ENCODE measurements around the gene SLC8A1. TPM values are rescaled to one million over a fixed set of nuclear protein-coding genes. Genes with fewer than 3 reads are reported as not detected.

SLC8A1 gene
- total and polyA plus RNA-seq, 7 experiments from 2014 or later = 0.95 to 22.8 (median 1.5) TPM; not detected in 2

DNA sequence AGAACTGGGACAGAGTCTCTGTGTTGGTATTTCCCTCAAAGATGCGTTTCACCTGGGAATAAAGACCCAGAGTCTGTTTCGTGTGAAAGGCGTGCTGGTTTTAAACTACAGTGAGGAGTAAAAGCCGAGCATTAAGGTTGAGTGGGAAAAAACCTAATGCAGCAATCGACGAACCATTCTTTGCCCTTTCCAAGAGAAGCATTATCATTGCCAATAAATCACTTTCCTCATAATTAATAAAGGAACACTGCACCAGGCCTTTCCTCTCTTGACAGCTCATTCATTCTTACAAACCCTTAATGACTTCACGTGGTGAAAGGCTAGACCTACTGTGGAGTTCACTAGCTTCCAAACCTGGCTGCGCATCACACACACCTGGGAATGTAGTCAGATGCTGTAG is 896 bp upstream of the SLC8A1 start:
- Mint-ChIP-seq H3K36me3 (peaks cover 0 to 12% (median 4%) of the 10 kb centered on the region in 5 donors), H3K4me3 (peak overlapping the region; percentile 64 to 91 (median 74)), H3K4me1 (peaks cover 6 to 25% (median 18%) of the 10 kb centered on the region in 7 donors), H3K27ac (no peak overlapping the region), H3K27me3 (peaks cover 28 to 59% (median 49%) of the 10 kb centered on the region in 5 donors), H3K9me3 (peaks cover 0 to 8% (median 0%) of the 10 kb centered on the region in 11 donors)
- ATAC-seq (no peak), DNase-seq (no peak)
- Histone ChIP-seq H3K27ac (ENCODE audit: low read depth, low read length) (no peak overlapping the region), H3K27me3 (ENCODE audit: control insufficient read depth in 2 of 2, insufficient read depth in 2 of 2, low read length in 2 of 2) (peaks cover 0 to 3% of the 10 kb centered on the region in 2 donors), H3K4me3 (ENCODE audit: low read length) (no peak overlapping the region), H3K4me1 (ENCODE audit: control insufficient read depth in 2 of 2, insufficient read depth in 2 of 2, low read length in 2 of 2) (no peaks in the 10 kb centered on the region), H3K36me3 (ENCODE audit: control insufficient read depth in 2 of 3, insufficient read depth in 3 of 3, low read length in 3 of 3) (no peaks in the 10 kb centered on the region), H3K9me3 (ENCODE audit: control insufficient read depth in 2 of 3, low read length in 3 of 3) (no peaks in the 10 kb centered on the region)
- intact Hi-C loops (cut with micrococcal nuclease) = loop anchor here in 1 of 2 donors (5.0 kb wide), 2 partner anchors 100 to 1330 kb away; no protein-coding TSS in a partner anchor
- CTCF ChIA-PET = no interaction called here
- POLR2A ChIA-PET = no interaction called here

DNA sequence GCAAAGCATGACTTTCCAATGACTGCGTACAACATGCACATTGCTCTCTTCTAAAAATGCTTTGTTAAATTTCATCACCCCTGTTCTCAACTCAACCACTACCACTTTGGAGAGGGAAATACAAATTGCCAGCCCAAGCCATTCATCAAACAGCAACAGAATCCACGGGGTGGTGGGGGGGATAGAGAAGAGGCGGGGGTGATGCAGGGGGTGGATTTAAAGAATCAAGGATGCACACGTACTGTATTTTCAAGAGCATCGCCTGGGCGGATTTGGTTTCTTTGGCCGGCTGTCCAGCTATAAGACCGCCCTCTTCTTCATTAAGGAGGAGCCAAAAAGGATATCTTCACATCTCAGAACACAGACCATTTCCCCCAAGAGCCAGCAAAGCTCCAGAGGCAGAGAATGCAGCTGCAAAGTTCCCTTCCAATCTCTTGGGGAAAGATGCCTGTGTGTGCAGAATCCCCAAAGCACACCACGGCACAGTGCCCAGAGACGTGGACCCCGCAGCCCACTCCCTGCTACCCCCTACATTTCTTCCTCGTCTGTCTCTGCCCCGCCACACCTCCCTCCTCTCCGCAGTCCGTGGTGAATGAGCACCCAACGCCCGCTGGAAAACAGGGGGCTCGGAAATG is 977 bp downstream of the SLC8A1 start:
- H3K27me3 ChIP-seq (ENCODE audit: control insufficient read depth in 2 of 2, insufficient read depth in 2 of 2, low read length in 2 of 2) = peaks cover 0 to 3% of the 10 kb centered on the region in 2 donors
- peaks cover 30 to 58% (median 46%) of the 10 kb centered on the region in 5 donors for H3K27me3 Mint-ChIP-seq
- intact Hi-C loops (cut with micrococcal nuclease) = loop anchor here in 1 of 2 donors (2.0 to 5.0 kb wide), 3 partner anchors 101 to 1331 kb away; no protein-coding TSS in a partner anchor
- ATAC-seq (peak; percentile 32), DNase-seq (no peak)
- POLR2A ChIA-PET = no interaction called here
- CTCF ChIA-PET = no interaction called here
- peaks cover 6 to 25% (median 18%) of the 10 kb centered on the region in 7 donors for H3K4me1 Mint-ChIP-seq
- no peak overlapping the region for H3K27ac ChIP-seq (ENCODE audit: low read depth, low read length)
- H3K36me3 ChIP-seq (ENCODE audit: control insufficient read depth in 2 of 3, insufficient read depth in 3 of 3, low read length in 3 of 3) = no peaks in the 10 kb centered on the region
- H3K4me3 Mint-ChIP-seq = peak overlapping the region; percentile 17 to 92 (median 72)
- H3K9me3 ChIP-seq (ENCODE audit: control insufficient read depth in 2 of 3, low read length in 3 of 3) = no peaks in the 10 kb centered on the region
- H3K9me3 Mint-ChIP-seq = peaks cover 0 to 8% (median 0%) of the 10 kb centered on the region in 11 donors
- H3K4me3 ChIP-seq (ENCODE audit: low read length) = no peak overlapping the region
- no peaks in the 10 kb centered on the region for H3K4me1 ChIP-seq (ENCODE audit: control insufficient read depth in 2 of 2, insufficient read depth in 2 of 2, low read length in 2 of 2)
- peaks cover 0 to 12% (median 4%) of the 10 kb centered on the region in 5 donors for H3K36me3 Mint-ChIP-seq
- H3K27ac Mint-ChIP-seq = no peak overlapping the region

DNA sequence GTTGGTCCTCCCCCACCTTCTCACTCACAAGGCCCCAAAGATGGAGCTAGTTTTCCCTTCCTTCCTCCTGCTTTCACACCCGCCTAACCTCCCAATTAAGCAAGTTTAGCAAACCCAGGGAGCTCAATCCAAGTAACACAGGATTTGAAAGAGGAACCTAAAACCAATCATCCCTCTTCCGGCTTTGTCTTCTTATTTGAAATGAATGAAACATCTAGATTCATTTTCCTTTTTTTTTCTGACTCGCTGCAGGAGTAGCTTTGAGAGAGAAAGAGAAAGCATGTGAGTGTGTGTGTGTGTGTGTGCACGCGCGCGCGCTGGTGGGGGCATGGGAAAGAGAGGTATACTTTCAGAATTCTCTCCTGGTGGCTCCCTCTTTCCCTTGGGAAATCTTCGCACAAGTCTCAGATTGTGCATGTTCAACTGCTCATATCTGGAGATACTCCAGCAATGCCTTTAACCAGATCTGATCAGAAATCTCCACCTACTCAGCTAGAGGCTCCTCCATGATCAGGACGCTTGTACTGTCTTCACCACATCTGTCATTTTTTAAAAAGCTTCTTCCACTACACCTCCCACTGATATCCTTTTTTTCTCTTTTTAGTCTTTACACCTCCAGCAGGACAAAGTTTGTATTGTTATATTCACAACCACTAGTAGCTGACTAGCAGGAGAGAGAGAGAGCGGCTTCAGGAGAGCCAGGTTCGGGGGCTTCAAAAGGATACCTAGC is 1.7 kb downstream of the SLC8A1 start:
- POLR2A ChIA-PET = no interaction called here
- ATAC-seq = no peak
- H3K4me3 ChIP-seq (ENCODE audit: low read length) = no peak overlapping the region
- H3K4me3 Mint-ChIP-seq = peak overlapping the region; percentile 17 to 92 (median 69)
- no peak for DNase-seq
- peaks cover 6 to 25% (median 18%) of the 10 kb centered on the region in 7 donors for H3K4me1 Mint-ChIP-seq
- H3K4me1 ChIP-seq (ENCODE audit: control insufficient read depth in 2 of 2, insufficient read depth in 2 of 2, low read length in 2 of 2) = no peaks in the 10 kb centered on the region
- no peaks in the 10 kb centered on the region for H3K9me3 ChIP-seq (ENCODE audit: control insufficient read depth in 2 of 3, low read length in 3 of 3)
- intact Hi-C loops (cut with micrococcal nuclease) = loop anchor here in 1 of 2 donors (2.0 to 5.0 kb wide), 3 partner anchors 102 to 1332 kb away; no protein-coding TSS in a partner anchor
- no peak overlapping the region for H3K27ac Mint-ChIP-seq
- peaks cover 0 to 8% (median 0%) of the 10 kb centered on the region in 11 donors for H3K9me3 Mint-ChIP-seq
- no peak overlapping the region for H3K27ac ChIP-seq (ENCODE audit: low read depth, low read length)
- H3K36me3 Mint-ChIP-seq = peaks cover 0 to 12% (median 4%) of the 10 kb centered on the region in 5 donors
- no peaks in the 10 kb centered on the region for H3K36me3 ChIP-seq (ENCODE audit: control insufficient read depth in 2 of 3, insufficient read depth in 3 of 3, low read length in 3 of 3)
- peaks cover 0 to 3% of the 10 kb centered on the region in 2 donors for H3K27me3 ChIP-seq (ENCODE audit: control insufficient read depth in 2 of 2, insufficient read depth in 2 of 2, low read length in 2 of 2)
- CTCF ChIA-PET = no interaction called here
- H3K27me3 Mint-ChIP-seq = peaks cover 30 to 52% (median 46%) of the 10 kb centered on the region in 5 donors

GRCh38 chr2:40448476-40449079 is 3.3 kb downstream of the SLC8A1 start:
- H3K9me3 ChIP-seq (ENCODE audit: control insufficient read depth in 2 of 3, low read length in 3 of 3) = no peaks in the 10 kb centered on the region
- no peak overlapping the region for H3K27ac Mint-ChIP-seq
- H3K36me3 ChIP-seq (ENCODE audit: control insufficient read depth in 2 of 3, insufficient read depth in 3 of 3, low read length in 3 of 3) = no peaks in the 10 kb centered on the region
- no peak overlapping the region for H3K4me3 ChIP-seq (ENCODE audit: low read length)
- ChIA-PET CTCF (no interaction called here), POLR2A (no interaction called here)
- H3K36me3 Mint-ChIP-seq = peaks cover 0 to 12% (median 4%) of the 10 kb centered on the region in 5 donors
- no peaks in the 10 kb centered on the region for H3K4me1 ChIP-seq (ENCODE audit: control insufficient read depth in 2 of 2, insufficient read depth in 2 of 2, low read length in 2 of 2)
- no peak overlapping the region for H3K4me3 Mint-ChIP-seq
- H3K9me3 Mint-ChIP-seq = peaks cover 0 to 8% (median 0%) of the 10 kb centered on the region in 11 donors
- intact Hi-C loops (cut with micrococcal nuclease) = loop anchor here in 1 of 2 donors (5.0 kb wide), 1 partner anchor 1249 kb away; no protein-coding TSS in a partner anchor
- no peak for DNase-seq
- peaks cover 30 to 48% (median 46%) of the 10 kb centered on the region in 5 donors for H3K27me3 Mint-ChIP-seq
- no peak overlapping the region for H3K27ac ChIP-seq (ENCODE audit: low read depth, low read length)
- H3K27me3 ChIP-seq (ENCODE audit: control insufficient read depth in 2 of 2, insufficient read depth in 2 of 2, low read length in 2 of 2) = peaks cover 0 to 3% of the 10 kb centered on the region in 2 donors
- H3K4me1 Mint-ChIP-seq = peaks cover 6 to 25% (median 18%) of the 10 kb centered on the region in 7 donors
- ATAC-seq = no peak

GRCh38 chr2:40445467-40445866 is 6.4 kb downstream of the SLC8A1 start:
- H3K36me3 Mint-ChIP-seq = peaks cover 0 to 5% (median 0%) of the 10 kb centered on the region in 5 donors
- intact Hi-C loops (cut with micrococcal nuclease) = loop anchor here in 1 of 2 donors (5.0 kb wide), 1 partner anchor 1252 kb away; no protein-coding TSS in a partner anchor
- H3K4me3 ChIP-seq (ENCODE audit: low read length) = no peak overlapping the region
- no peaks in the 10 kb centered on the region for H3K36me3 ChIP-seq (ENCODE audit: control insufficient read depth in 2 of 3, insufficient read depth in 3 of 3, low read length in 3 of 3)
- H3K27ac ChIP-seq (ENCODE audit: low read depth, low read length) = no peak overlapping the region
- POLR2A ChIA-PET = no interaction called here
- peaks cover 0 to 13% (median 2%) of the 10 kb centered on the region in 7 donors for H3K4me1 Mint-ChIP-seq
- H3K27me3 ChIP-seq (ENCODE audit: control insufficient read depth in 2 of 2, insufficient read depth in 2 of 2, low read length in 2 of 2) = no peaks in the 10 kb centered on the region
- H3K9me3 ChIP-seq (ENCODE audit: control insufficient read depth in 2 of 3, low read length in 3 of 3) = no peaks in the 10 kb centered on the region
- H3K4me3 Mint-ChIP-seq = no peak overlapping the region
- H3K4me1 ChIP-seq (ENCODE audit: control insufficient read depth in 2 of 2, insufficient read depth in 2 of 2, low read length in 2 of 2) = no peaks in the 10 kb centered on the region
- H3K27ac Mint-ChIP-seq = no peak overlapping the region
- ATAC-seq = no peak
- H3K9me3 Mint-ChIP-seq = peaks cover 0 to 6% (median 0%) of the 10 kb centered on the region in 11 donors
- peaks cover 13 to 24% (median 22%) of the 10 kb centered on the region in 5 donors for H3K27me3 Mint-ChIP-seq
- CTCF ChIA-PET = no interaction called here
- DNase-seq = no peak

DNA sequence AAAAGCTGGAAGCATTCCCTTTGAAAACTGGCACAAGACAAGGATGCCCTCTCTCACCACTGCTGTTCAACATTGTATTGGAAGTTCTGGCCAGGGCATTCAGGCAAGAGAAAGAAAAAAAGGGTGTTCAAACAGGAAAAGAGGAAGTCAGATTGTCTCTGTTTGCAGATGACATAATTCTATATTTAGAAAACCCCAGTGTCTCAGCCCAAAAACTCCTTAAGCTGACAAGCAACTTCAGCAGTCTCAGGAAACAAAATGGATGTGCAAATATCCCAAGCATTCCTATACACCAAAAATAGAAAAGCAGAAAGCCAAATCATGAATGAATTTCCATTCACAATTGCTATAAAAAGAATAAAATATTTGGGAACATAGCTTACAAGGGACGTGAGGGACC is 11.1 kb downstream of the SLC8A1 start:
- H3K4me1 ChIP-seq (ENCODE audit: control insufficient read depth in 2 of 2, insufficient read depth in 2 of 2, low read length in 2 of 2) = no peaks in the 10 kb centered on the region
- no peak overlapping the region for H3K27ac ChIP-seq (ENCODE audit: low read depth, low read length)
- DNase-seq (no peak), ATAC-seq (no peak)
- no peak overlapping the region for H3K4me3 Mint-ChIP-seq
- ChIA-PET CTCF (no interaction called here), POLR2A (no interaction called here)
- intact Hi-C loops (cut with micrococcal nuclease) = no loop called here
- H3K4me3 ChIP-seq (ENCODE audit: low read length) = no peak overlapping the region
- no peak overlapping the region for H3K27ac Mint-ChIP-seq
- peaks cover 0 to 5% (median 0%) of the 10 kb centered on the region in 7 donors for H3K4me1 Mint-ChIP-seq
- H3K9me3 Mint-ChIP-seq = peaks cover 0 to 7% (median 0%) of the 10 kb centered on the region in 11 donors
- peaks cover 4 to 8% (median 7%) of the 10 kb centered on the region in 5 donors for H3K27me3 Mint-ChIP-seq
- H3K9me3 ChIP-seq (ENCODE audit: control insufficient read depth in 2 of 3, low read length in 3 of 3) = no peaks in the 10 kb centered on the region
- no peaks in the 10 kb centered on the region for H3K36me3 Mint-ChIP-seq
- no peaks in the 10 kb centered on the region for H3K27me3 ChIP-seq (ENCODE audit: control insufficient read depth in 2 of 2, insufficient read depth in 2 of 2, low read length in 2 of 2)
- H3K36me3 ChIP-seq (ENCODE audit: control insufficient read depth in 2 of 3, insufficient read depth in 3 of 3, low read length in 3 of 3) = no peaks in the 10 kb centered on the region

Data from naive thymus-derived CD4-positive, alpha-beta T cell (primary cell).